ENCODE data around the gene TMC4.

DNA sequence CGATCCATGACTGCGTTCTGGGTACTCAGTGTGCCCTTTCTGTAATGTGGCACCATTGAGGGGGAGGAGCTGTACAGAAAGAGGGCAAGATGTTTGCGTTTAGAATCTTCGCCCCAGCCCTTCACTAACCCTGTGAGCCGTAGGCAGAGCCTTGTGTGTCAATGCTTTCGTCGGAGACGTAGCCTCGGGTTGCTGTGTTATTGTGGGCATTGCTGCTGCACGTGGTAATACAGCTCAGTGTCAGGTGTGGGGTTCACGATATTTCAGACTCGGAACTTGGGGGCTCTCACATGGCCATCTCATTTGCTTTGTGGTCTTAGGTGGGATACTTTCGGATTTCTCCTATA is 33.8 kb upstream of the TMC4 start:
- TF ChIP-seq EZH2 (IDR thresholded peaks at IDR 0.05) (no peak), POLR2AphosphoS5 (IDR thresholded peaks at IDR 0.05; ENCODE audit: borderline replicate concordance, low read depth, low read length) (no peak), FOXP2 (optimal IDR thresholded peaks at IDR 0.05; ENCODE audit: control extremely low read depth, extremely low read length, insufficient read depth) (no peak)

All from SK-N-MC (cell line).